LNCAP (cell line): Measurements from ENCODE around the gene GMDS.

ENCODE experiments used
- CTCF ChIP-seq: fragments of 450-650 bp; IDR thresholded peaks from 2 replicates; pipeline ENCODE4 v1.5.1; 2017; ENCODE audit warnings: mild to moderate bottlenecking

GMDS gene

GRCh38 chr6:1841136-1841535, 404.3 kb downstream of the GMDS start:
- TF ChIP-seq CTCF, result no peak

- no peak for TF ChIP-seq CTCF
Observed at GRCh38 chr6:1840491-1841121, 404.8 kb downstream of the GMDS start.

- TF ChIP-seq CTCF, result no peak
Observed at GRCh38 chr6:1839361-1839760, 406.0 kb downstream of the GMDS start.

GRCh38 chr6:1838604-1839213, 406.7 kb downstream of the GMDS start:
- TF ChIP-seq CTCF, result no peak

DNA sequence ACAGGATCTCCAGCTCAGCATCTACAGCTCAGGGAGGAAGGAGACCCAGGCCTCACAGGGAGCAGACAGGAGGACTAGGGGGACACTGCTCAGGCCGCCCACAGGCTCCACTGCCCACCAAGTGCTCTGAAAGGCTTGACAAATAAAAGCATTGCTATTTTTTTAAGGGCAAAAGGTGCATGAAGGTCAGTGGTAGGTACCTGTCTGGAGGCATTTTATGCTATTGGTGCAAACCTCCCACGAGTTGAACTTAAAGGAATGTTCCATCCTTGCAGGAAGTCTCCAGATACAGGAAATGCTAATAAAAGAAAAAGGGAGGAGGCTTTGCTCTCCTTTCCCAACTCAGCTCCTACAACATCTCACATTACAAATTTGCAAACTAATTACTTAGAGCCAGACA, 407.6 kb downstream of the GMDS start:
- no peak for TF ChIP-seq CTCF

GRCh38 chr6:1836690-1837089, 408.7 kb downstream of the GMDS start:
- TF ChIP-seq CTCF, result no peak

GRCh38 chr6:1834646-1835516, 410.5 kb downstream of the GMDS start:
- TF ChIP-seq CTCF, result no peak
